NCI-H146 (cell line): Measurements from ENCODE around the gene TET2.

Source experiments
- DNase-seq: peaks from one replicate; lab custom pipeline; 2025; lab: John Stamatoyannopoulos, UW

TET2 gene

GRCh38 chr4:105236202-105236915, 89.7 kb downstream of the TET2 start:
- DNase-seq, result no peak

- no peak for DNase-seq
Measured at GRCh38 chr4:105236916-105237311, 90.2 kb downstream of the TET2 start.

GRCh38 chr4:105240037-105240436, 93.4 kb downstream of the TET2 start:
- DNase-seq, result no peak

- no peak for DNase-seq
Measured at GRCh38 chr4:105241451-105241850, 94.8 kb downstream of the TET2 start.

- no peak for DNase-seq
Measured at GRCh38 chr4:105243446-105243845, 96.8 kb downstream of the TET2 start.

- no peak for DNase-seq
Measured at GRCh38 chr4:105246712-105247111, 100.0 kb downstream of the TET2 start.

- DNase-seq, result no peak
Measured at GRCh38 chr4:105248613-105249012, 101.9 kb downstream of the TET2 start.

- DNase-seq, result no peak
Measured at GRCh38 chr4:105257817-105258495, 111.3 kb downstream of the TET2 start.

- no peak for DNase-seq
Measured at GRCh38 chr4:105265689-105266088, 119.0 kb downstream of the TET2 start.

GRCh38 chr4:105267280-105267679, 120.6 kb downstream of the TET2 start:
- no peak for DNase-seq

- DNase-seq, result no peak
Measured at GRCh38 chr4:105272002-105272401, 125.3 kb downstream of the TET2 start.

- no peak for DNase-seq
Measured at GRCh38 chr4:105273230-105273629, 126.6 kb downstream of the TET2 start.

- no peak for DNase-seq
Measured at GRCh38 chr4:105274090-105274489, 127.4 kb downstream of the TET2 start.

GRCh38 chr4:105274504-105274903, 127.8 kb downstream of the TET2 start:
- no peak for DNase-seq

GRCh38 chr4:105276361-105277104, 129.9 kb downstream of the TET2 start:
- no peak for DNase-seq

- DNase-seq, result no peak
Measured at GRCh38 chr4:105277702-105278101, 131.0 kb downstream of the TET2 start.

GRCh38 chr4:105279314-105279713, 132.6 kb downstream of the TET2 start:
- no peak for DNase-seq

GRCh38 chr4:105280338-105281123, 133.9 kb downstream of the TET2 start:
- no peak for DNase-seq

GRCh38 chr4:105281124-105281415, 134.4 kb downstream of the TET2 start:
- no peak for DNase-seq

- DNase-seq, result no peak
Measured at GRCh38 chr4:105282489-105282888, 135.8 kb downstream of the TET2 start.

- no peak for DNase-seq
Measured at GRCh38 chr4:105283501-105283900, 136.8 kb downstream of the TET2 start.

GRCh38 chr4:105288121-105288520, 141.4 kb downstream of the TET2 start:
- DNase-seq, result no peak
